Psoas muscle (tissue), 8 donors: Measurements from ENCODE around the gene ZNG1B. TPM values are rescaled to one million over a fixed set of nuclear protein-coding genes. Genes with fewer than 3 reads are reported as not detected.
"Not testable (repeated sequence)": the region's sequence is repeated elsewhere in the genome, so short reads cannot be mapped to it uniquely, and the experiment has no call there.

Experiments used
- ATAC-seq, 4 donors: fragments of 200-7000 bp; cut with Tn5 transposase; one replicate each; pipeline ENCODE4 v1.9.1; 2020; ENCODE audit warnings: moderate library complexity in 3 of 4, mild to moderate bottlenecking in 2 of 4
- DNase-seq, 2 donors: peaks; one replicate each; pipeline ENCODE4 v3.0.0-alpha.2; 2020
- H3K27ac ChIP-seq: fragments of 200-600 bp; one replicate; pipeline ENCODE4 v1.8.0; 2022
- H3K27me3 ChIP-seq, 3 donors: fragments of 200-600 bp in 1 of 3; one replicate each; pipeline versions ENCODE4 v1.6.1 to v1.8.0; 2013 to 2022; ENCODE audit warnings: low read length in 2 of 3, mild to moderate bottlenecking in 2 of 3, moderate library complexity in 1 of 3; ENCODE audit not compliant: insufficient read depth in 3 of 3
- H3K36me3 ChIP-seq, 2 donors: fragments of 200-600 bp in 1 of 2; one replicate each; pipeline versions ENCODE4 v1.6.1 to v1.8.0; 2013 to 2022; ENCODE audit warnings: low read depth in 1 of 2, mild to moderate bottlenecking in 1 of 2, moderate library complexity in 1 of 2; ENCODE audit not compliant: insufficient read depth in 1 of 2
- H3K4me1 ChIP-seq: fragments of 200-600 bp; one replicate; pipeline ENCODE4 v1.8.0; 2022
- H3K4me3 ChIP-seq: fragments of 200-600 bp; one replicate; pipeline ENCODE4 v1.8.0; 2022; ENCODE audit warnings: mild to moderate bottlenecking
- H3K9me3 ChIP-seq: fragments of 200-600 bp; one replicate; pipeline ENCODE4 v1.8.0; 2022
- WGBS, 3 donors: extraction: QIAGEN DNeasy Blood & Tissue Kit; methylation state at CpG; one replicate each; pipeline versions ENCODE4 v1.1.6 to v1.1.7; 2013; 5-methylcytosine and 5-hydroxymethylcytosine counted together
- intact Hi-C, 2 donors: fragments of 100-400 bp; cut with DNase I; formaldehyde crosslinking; loops; one replicate each; pipeline versions ENCODE4 v1.11.0 to v1.14.2; 2022
- polyA plus RNA-seq, 3 donors: library from polyadenylated mRNA; stranded (reverse); fragments of 200-250 nt; gene quantifications; one replicate each; pipeline ENCODE4 v1.2.3, GENCODE V29; 2013
- total RNA-seq, 4 donors: library from RNA; stranded (reverse); fragmentation: NEBNext Ultra II Directional in 2 of 4; extraction: Animal tissue kit (Norgen Biotek cat#: 25700) in 2 of 4; gene quantifications; one replicate each; pipeline versions ENCODE4 v1.2.1 to v1.2.4, GENCODE V29; 2021 to 2023
- TF ChIP-seq, protein P1 (sequence below): fragments of 200-600 bp; IDR thresholded peaks from one replicate; pipeline ENCODE4 v1.8.0; 2022; ENCODE audit warnings: antibody characterized with exemption
- donor health status: healthy with polysubstance abuse.
- donor health status: DM: no; HTN: no; CAD: no; lungs with moderate emphysema.
- donor health status: Bipolar disorder and iron deficiency.
- donor health status: healthy.
- donor health status: DM: yes; HTN: yes; CAD: no.
- donor health status: DM: no; HTN: no; CAD: no.
- donor health status: DM: no; HTN: no; CAD: no.
- donor health status: DM: yes; HTN: yes; CAD: no.

ZNG1B gene
- total and polyA plus RNA-seq, 7 donors = 18.9 to 63.2 (median 27.0) TPM

DNA sequence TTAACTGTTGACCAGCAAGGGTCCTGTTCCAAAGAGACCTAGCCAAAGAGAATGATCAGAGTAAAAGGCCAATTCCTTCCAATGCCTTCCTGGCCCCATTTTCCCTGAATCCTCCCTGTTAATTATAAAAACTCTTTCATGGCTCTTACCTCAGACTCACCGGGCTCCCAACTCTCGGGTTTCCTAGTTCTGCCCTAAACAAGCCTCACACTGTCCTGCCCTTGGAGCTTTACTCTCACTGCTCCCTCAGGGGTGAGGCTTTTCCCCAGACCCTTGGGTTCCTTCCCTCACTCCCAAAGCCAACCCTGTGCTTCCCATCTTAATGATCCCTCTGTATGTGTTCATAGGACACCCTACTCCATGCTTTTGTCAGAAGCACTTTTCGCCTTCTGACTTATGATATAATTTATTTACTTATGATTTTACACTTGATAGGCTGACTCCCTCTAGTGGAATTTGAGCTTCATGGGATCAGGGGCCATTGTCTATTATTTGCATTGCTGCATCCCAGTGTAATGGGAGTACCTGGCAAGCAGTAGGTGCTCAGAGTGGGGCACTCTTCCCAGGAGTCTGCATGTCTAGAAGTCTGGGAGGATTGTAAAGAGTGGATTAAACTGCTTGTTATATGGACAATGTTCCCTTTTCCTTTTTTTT, 29.9 kb upstream of the ZNG1B start:
- TF ChIP-seq, protein P1, sequence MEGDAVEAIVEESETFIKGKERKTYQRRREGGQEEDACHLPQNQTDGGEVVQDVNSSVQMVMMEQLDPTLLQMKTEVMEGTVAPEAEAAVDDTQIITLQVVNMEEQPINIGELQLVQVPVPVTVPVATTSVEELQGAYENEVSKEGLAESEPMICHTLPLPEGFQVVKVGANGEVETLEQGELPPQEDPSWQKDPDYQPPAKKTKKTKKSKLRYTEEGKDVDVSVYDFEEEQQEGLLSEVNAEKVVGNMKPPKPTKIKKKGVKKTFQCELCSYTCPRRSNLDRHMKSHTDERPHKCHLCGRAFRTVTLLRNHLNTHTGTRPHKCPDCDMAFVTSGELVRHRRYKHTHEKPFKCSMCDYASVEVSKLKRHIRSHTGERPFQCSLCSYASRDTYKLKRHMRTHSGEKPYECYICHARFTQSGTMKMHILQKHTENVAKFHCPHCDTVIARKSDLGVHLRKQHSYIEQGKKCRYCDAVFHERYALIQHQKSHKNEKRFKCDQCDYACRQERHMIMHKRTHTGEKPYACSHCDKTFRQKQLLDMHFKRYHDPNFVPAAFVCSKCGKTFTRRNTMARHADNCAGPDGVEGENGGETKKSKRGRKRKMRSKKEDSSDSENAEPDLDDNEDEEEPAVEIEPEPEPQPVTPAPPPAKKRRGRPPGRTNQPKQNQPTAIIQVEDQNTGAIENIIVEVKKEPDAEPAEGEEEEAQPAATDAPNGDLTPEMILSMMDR = no peak
- Histone ChIP-seq H3K36me3 (no peaks in the 10 kb centered on the region), H3K27ac (no peak overlapping the region), H3K4me3 (no peak overlapping the region), H3K27me3 (peaks cover 0 to 3% (median 0%) of the 10 kb centered on the region in 3 donors), H3K4me1 (no peaks in the 10 kb centered on the region), H3K9me3 (no peaks in the 10 kb centered on the region)
- WGBS, 3 donors = 60 to 70% (median 65%) methylated on average over 3 of the region's 3 CpGs
- no peak for ATAC-seq
- intact Hi-C loops = no loop called here
- DNase-seq = no peak

DNA sequence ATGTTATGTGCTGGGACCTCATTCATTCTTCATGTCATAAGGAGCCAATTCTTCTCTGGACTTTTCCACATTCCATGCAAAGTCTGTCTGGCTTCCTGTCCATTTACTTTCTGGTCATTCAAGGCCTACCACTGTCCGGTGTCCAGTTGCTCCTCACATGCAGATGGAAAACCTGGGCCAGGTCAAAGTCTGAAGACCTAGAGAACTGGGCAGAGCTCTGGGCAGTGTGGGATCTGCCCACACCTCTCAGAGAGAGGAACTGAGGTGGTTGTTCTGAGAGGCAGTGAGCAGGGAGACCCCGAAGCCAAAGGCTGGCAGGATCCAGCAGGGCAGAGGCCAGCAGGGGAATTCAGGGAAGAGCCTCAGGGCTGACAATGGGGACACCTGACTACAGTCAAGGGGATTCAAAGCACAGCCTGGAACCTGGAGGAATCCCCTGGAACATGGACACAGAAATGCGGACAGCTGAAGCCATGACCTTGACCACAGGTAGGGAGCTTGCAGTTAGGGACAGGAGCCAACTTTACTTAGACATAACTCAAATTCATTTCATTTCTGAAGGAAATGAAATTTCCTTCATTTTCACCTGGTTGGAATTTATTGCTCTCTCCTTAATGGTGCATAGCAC, 25.7 kb upstream of the ZNG1B start:
- H3K27ac ChIP-seq, DNase-seq, ATAC-seq, H3K4me1 ChIP-seq, H3K36me3 ChIP-seq, H3K9me3 ChIP-seq, H3K27me3 ChIP-seq, intact Hi-C loops, H3K4me3 ChIP-seq: not testable (repeated sequence)
- 80 to 89% (median 88%) methylated on average over 1 of the region's 3 CpGs for WGBS, 3 donors

DNA sequence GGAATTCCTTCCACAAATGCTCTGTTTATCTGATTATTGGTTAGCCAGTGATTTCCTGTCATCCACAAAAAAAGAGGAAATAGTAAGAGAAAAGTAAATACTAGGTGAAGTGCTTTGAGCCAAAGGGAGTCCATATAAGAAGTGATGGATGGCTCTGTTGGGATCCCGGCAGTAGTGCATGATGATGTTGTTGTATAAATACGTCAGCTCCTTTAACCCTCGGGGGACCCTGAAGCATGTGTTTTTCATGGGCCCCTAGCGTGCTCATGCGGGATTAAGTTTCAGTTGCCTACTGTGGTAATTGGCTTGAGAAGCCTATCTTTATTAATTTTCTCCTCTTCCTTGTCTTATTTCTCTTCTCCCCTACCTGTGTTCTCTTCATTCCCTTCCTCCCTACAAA, 24.7 kb upstream of the ZNG1B start:
- H3K4me1 ChIP-seq, H3K9me3 ChIP-seq, ATAC-seq, H3K36me3 ChIP-seq, H3K4me3 ChIP-seq, intact Hi-C loops, H3K27me3 ChIP-seq, DNase-seq, H3K27ac ChIP-seq: not testable (repeated sequence)
- 22 to 39% (median 26%) methylated on average over 5 of the region's 5 CpGs for WGBS, 3 donors

DNA sequence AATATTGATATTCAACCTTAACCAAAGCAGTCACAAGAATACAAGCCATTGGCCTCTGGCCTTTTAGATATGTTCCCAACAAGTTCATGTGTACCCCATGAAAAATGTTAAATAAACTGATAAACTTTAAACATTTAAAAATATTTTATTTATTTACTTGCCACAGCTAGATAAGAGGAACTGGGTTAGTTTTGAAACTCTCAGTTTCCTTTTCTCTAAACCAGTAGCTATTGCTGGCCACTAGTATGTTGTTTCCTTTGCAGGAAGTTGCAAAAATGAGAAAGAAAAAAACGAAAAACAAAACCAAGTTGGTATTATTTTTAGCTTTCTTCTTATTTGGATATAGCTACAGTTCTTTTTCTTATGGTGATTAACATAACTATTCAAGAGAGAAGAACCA, 5.7 kb upstream of the ZNG1B start:
- DNase-seq, H3K27ac ChIP-seq, H3K4me1 ChIP-seq, H3K9me3 ChIP-seq, ATAC-seq, H3K4me3 ChIP-seq, intact Hi-C loops, H3K27me3 ChIP-seq, H3K36me3 ChIP-seq: not testable (repeated sequence)
- WGBS, 3 donors = 50% methylated on average over 1 of the region's 1 CpG; no CpG with 5 or more reads in 2 of the 3 donors

DNA sequence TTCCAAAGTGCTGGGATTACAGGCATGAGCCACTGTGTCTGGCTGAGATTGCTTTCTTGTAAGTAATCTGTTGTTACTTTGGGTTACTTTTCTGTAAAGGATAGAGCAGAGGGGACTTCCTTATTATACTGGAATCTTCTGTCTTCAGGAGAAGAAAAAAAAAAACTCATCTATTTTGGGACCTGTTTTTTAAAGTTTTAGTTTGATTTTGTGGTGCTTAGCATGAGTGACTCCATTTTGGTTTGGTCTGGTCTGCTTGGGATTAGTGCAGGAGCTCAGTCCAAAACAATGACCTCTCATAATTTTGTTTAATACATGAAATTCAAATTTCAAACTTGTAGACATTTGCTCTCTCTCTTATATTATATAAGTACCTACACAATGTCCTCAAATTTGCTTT, 4.0 kb upstream of the ZNG1B start:
- H3K36me3 ChIP-seq, H3K27me3 ChIP-seq, DNase-seq, H3K27ac ChIP-seq, H3K4me3 ChIP-seq, H3K4me1 ChIP-seq, ATAC-seq, intact Hi-C loops, H3K9me3 ChIP-seq: not testable (repeated sequence)

DNA sequence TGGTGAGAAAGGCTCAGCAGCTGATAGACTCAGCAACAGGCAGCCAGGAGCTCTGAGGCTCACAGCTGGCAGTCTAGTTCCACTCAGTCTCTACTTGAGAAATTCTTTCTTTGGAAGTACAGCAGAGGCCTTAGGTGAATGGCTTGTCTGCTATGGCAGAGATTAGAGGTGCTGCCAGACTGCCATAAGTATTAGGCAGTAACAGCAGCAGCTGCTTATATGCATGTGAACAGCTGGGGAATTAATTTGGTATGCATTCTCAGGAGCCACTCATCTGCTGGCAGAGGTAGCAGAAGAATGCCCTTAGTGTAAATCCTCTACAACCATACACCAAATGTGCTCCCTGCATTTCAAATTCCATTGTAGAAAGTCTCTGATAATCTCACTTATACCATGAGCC, 28.3 kb downstream of the ZNG1B start:
- H3K36me3 ChIP-seq, ATAC-seq, H3K4me1 ChIP-seq, intact Hi-C loops, H3K9me3 ChIP-seq, DNase-seq, H3K27me3 ChIP-seq, H3K27ac ChIP-seq, H3K4me3 ChIP-seq: not testable (repeated sequence)

DNA sequence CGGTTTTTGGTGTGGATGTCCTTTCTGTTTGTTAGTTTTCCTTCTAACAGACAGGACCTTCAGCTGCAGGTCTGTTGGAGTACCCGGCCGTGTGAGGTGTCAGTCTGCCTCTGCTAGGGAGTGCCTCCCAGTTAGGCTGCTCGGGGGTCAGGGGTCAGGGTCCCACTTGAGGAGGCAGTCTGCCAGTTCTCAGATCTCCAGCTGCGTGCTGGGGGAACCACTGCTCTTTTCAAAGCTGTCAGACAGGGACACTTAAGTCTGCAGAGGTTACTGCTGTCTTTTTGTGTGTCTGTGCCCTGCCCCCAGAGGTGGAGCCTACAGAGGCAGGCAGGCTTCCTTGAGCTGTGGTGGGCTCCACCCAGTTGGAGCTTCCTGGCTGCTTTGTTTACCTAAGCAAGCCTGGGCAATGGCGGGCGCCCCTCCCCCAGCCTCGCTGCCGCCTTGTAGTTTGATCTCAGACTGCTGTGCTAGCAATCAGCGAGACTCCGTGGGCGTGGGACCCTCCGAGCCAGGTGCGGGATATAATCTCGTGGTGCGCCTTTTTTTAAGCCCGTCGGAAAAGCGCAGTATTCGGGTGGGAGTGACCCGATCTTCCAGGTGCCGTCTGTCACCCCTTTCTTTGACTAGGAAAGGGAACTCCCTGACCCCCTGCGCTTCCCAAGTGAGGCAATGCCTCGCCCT, 39.3 kb downstream of the ZNG1B start:
- H3K36me3 ChIP-seq, ATAC-seq, H3K4me3 ChIP-seq, H3K4me1 ChIP-seq, H3K9me3 ChIP-seq, intact Hi-C loops, DNase-seq, H3K27me3 ChIP-seq, H3K27ac ChIP-seq: not testable (repeated sequence)
- WGBS, 3 donors = 95 to 98% (median 96%) methylated on average over 11 to 18 of the region's 24 CpGs

DNA sequence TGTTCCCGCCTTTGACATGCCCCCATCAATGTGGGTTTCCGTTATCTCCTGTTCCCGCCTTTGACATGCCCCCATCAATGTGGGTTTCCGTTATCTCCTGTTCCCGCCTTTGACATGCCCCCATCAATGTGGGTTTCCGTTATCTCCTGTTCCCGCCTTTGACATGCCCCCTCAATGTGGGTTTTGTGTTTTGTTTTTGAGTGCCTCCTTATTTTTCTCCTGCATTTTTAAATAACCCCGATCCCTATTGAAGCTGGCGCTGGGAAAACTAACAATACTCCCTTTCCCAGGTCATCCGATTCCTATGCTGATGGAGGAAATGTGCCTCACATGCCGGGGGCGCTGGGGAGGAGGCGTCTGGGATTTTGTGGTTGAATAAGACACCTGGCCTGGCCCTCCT, 59.0 kb downstream of the ZNG1B start:
- ATAC-seq, intact Hi-C loops, DNase-seq, H3K4me3 ChIP-seq, H3K27me3 ChIP-seq, H3K4me1 ChIP-seq, H3K9me3 ChIP-seq, H3K36me3 ChIP-seq, H3K27ac ChIP-seq: not testable (repeated sequence)
- WGBS, 3 donors = 95% methylated on average over 13 of the region's 13 CpGs; no CpG with 5 or more reads in 1 of the 3 donors

DNA sequence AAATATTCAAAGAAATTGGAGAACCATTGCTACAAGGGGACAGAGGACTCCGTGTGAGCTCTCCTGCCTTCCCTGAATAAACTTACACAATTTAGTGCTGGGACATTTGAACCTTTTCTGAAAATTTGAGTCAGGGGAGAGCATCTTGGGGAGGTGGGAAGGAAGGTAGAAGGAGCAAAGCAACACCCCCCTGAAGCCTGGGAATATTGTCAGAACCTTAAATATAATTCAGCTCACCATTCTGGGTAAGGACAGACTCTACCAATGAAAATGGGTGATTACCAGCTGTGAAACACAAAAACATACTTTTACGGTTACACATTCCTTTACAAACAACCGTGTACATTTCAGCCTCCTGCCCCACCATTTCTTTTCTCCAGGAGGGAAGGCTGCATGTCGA, 60.9 kb downstream of the ZNG1B start, which contains the start of gene FOXD4L1:
FOXD4L1 (plus strand) TSS at position 301 of the 400 bp plus-strand sequence. CDS start 592 bp downstream, outside the sequence.
- ATAC-seq, H3K4me3 ChIP-seq, H3K27ac ChIP-seq, H3K36me3 ChIP-seq, DNase-seq, intact Hi-C loops, H3K9me3 ChIP-seq, H3K4me1 ChIP-seq: not testable (repeated sequence)
- peaks cover 0 to 18% (median 12%) of the 10 kb centered on the region in 3 donors for H3K27me3 ChIP-seq
- WGBS, 3 donors = 48 to 63% (median 56%) methylated on average over 1 to 2 of the region's 4 CpGs
